Heart right ventricle (tissue), 16 donors: Measurements from ENCODE around the gene CELF4. TPM values are rescaled to one million over a fixed set of nuclear protein-coding genes. Genes with fewer than 3 reads are reported as not detected.

ENCODE experiments used
- ATAC-seq, 8 donors: fragments of 200-7000 bp; cut with Tn5 transposase; one replicate each; pipeline ENCODE4 v1.9.1; 2020; ENCODE audit warnings: mild to moderate bottlenecking in 8 of 8, moderate library complexity in 8 of 8, moderate number of reproducible peaks in 1 of 8
- DNase-seq, 2 donors: peaks; one replicate each; pipeline ENCODE4 v3.0.0-alpha.2; 2020
- H3K27ac ChIP-seq, 10 donors: fragments of 200-600 bp; sonication (generic) in 2 of 10; one replicate each; pipeline versions ENCODE4 v1.5.0 to v1.8.0; 2020 to 2022; ENCODE audit warnings: mild to moderate bottlenecking in 3 of 10
- H3K27me3 ChIP-seq, 7 donors: fragments of 200-600 bp; one replicate each; pipeline ENCODE4 v1.8.0; 2021 to 2022; ENCODE audit warnings: mild to moderate bottlenecking in 2 of 7
- H3K36me3 ChIP-seq, 9 donors: fragments of 200-600 bp; sonication (generic) in 1 of 9; one replicate each; pipeline versions ENCODE4 v1.5.0 to v1.8.0; 2020 to 2022; ENCODE audit warnings: mild to moderate bottlenecking in 2 of 9
- H3K4me1 ChIP-seq, 9 donors: fragments of 200-600 bp; sonication (generic) in 1 of 9; one replicate each; pipeline versions ENCODE4 v1.5.0 to v1.8.0; 2020 to 2022; ENCODE audit warnings: mild to moderate bottlenecking in 4 of 9
- H3K4me3 ChIP-seq, 10 donors: fragments of 200-600 bp; sonication (generic) in 2 of 10; one replicate each; pipeline versions ENCODE4 v1.5.0 to v1.8.0; 2020 to 2022; ENCODE audit warnings: mild to moderate bottlenecking in 7 of 10, moderate library complexity in 2 of 10
- H3K9me3 ChIP-seq, 11 donors: fragments of 200-600 bp in 10 of 11; sonication (generic) in 2 of 11; one replicate each; pipeline versions ENCODE4 v1.5.0 to v1.8.0; 2013 to 2022; ENCODE audit warnings: mild to moderate bottlenecking in 2 of 11, control low read depth in 1 of 11, moderate library complexity in 1 of 11
- WGBS, 2 donors: extraction: QIAGEN DNeasy Blood & Tissue Kit; methylation state at CpG; one replicate each; pipeline ENCODE4 v1.1.7; 2013; ENCODE audit warnings: inconsistent platforms in 1 of 2; 5-methylcytosine and 5-hydroxymethylcytosine counted together
- intact Hi-C, 10 donors: fragments of 100-400 bp; cut with DNase I; formaldehyde crosslinking; loops; one replicate each; pipeline versions ENCODE4 v1.11.1 to v1.14.2; 2022
- polyA plus RNA-seq, 2 donors: library from polyadenylated mRNA; stranded (reverse); fragments of 200-250 nt; gene quantifications; one replicate each; pipeline ENCODE4 v1.2.3, GENCODE V29; 2013
- total RNA-seq, 10 donors: library from RNA; stranded (reverse); fragmentation: NEBNext Ultra II Directional in 3 of 10; extraction: Animal tissue kit (Norgen Biotek cat#: 25700) in 3 of 10; gene quantifications; one replicate each; pipeline versions ENCODE4 v1.2.1 to v1.2.4, GENCODE V29; 2021 to 2023
- TF ChIP-seq, protein P1 (sequence below), 9 donors: fragments of 200-600 bp; sonication (generic) in 2 of 9; IDR thresholded peaks; one replicate each; pipeline versions ENCODE4 v1.5.0 to v1.8.0; 2021 to 2022; ENCODE audit warnings: antibody characterized with exemption in 9 of 9, mild to moderate bottlenecking in 5 of 9, moderate library complexity in 1 of 9
- donor health status: Arrhythmogenic right ventricular cardiomyopathy.
- donor health status: ischemic (EF 13 %, LVEDD 7.1; RV severe dilation, severe dysfunction).
- donor health status: healthy with polysubstance abuse.
- donor health status: DM: no; HTN: yes; CAD: no.
- donor health status: DM: no; HTN: no; CAD: no.
- donor health status: ischemic (EF 25% LVEDD 6.9; RV normal size, moderate dysfunction).
- donor health status: ischemic (EF 25% LVEDD 5.7; RV mildly dilated, moderate dysfunction).
- donor health status: healthy.
- donor health status: DM: yes; HTN: yes; CAD: no.
- donor health status: Ischemic cardiomyopathy.
- donor health status: ischemic (EF 35%, LVEDD 5.7; RV mildly dilated, moderate dysfunction).
- donor health status: nonischemic (EF 11% LVEDD 7.7; RV severe dilation, severe dysfunction).
- donor health status: DM: yes; HTN: yes; CAD: no.
- donor health status: PGD.
- donor health status: ischemic (EF 29% LVEDD 5.4; RV normal size, mild dysfunction).
- donor health status: nonischemic (EF 23%, LVEDD 6.1; RV moderate dilation, normal function).

CELF4 gene
- total and polyA plus RNA-seq, 12 donors, result 0.07 to 1.2 (median 0.31) TPM; not detected in 1

DNA sequence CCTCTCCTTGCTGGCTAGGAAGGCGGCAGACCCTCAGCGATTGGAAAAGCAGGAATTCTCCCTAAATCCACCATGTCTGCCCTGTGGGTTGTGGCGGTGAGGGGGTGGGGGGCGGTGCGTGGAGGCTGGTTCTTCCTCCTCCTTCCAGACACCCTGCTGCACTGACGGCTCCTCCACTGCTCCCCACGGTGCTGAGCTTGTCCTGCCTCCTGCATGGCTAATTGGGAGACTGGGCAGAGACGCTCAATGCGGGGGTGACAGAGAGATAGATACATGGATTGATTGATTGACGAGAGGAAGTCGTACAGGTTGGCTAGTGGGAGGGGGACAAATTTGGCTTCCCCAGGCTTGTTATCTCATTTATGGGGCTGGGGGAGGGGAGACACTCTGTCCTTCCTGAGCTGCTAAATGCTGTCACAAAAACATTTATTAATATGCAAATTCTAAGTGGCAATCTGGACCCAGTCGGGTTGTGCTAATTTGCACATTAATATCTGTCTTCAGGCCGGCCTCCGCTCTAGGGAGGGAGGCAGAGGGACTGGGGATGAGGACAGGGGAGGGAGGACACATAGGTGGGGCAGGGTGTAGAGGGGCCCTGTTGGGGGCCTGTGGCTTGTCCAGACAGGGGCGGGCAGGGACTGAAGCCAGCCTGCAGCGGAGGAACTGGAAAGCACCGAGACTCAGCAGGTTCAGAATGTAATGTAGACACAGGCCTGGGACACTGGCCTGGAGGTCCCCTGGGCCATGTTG is 181.6 kb downstream of the CELF4 start:
- Histone ChIP-seq H3K27ac (no peak overlapping the region), H3K27me3 (peaks cover 0 to 39% (median 10%) of the 10 kb centered on the region in 7 donors), H3K9me3 (peaks cover 0 to 5% (median 0%) of the 10 kb centered on the region in 11 donors), H3K36me3 (no peaks in the 10 kb centered on the region), H3K4me1 (no peaks in the 10 kb centered on the region), H3K4me3 (no peak overlapping the region)
- no peak for ATAC-seq
- intact Hi-C loops, result loop anchor here in 4 of 10 donors (5.0 to 10.0 kb wide), 4 partner anchors 91 to 318 kb away; no protein-coding TSS in a partner anchor
- 42% methylated on average over 17 of the region's 17 CpGs for WGBS, 2 donors
- TF ChIP-seq, protein P1, sequence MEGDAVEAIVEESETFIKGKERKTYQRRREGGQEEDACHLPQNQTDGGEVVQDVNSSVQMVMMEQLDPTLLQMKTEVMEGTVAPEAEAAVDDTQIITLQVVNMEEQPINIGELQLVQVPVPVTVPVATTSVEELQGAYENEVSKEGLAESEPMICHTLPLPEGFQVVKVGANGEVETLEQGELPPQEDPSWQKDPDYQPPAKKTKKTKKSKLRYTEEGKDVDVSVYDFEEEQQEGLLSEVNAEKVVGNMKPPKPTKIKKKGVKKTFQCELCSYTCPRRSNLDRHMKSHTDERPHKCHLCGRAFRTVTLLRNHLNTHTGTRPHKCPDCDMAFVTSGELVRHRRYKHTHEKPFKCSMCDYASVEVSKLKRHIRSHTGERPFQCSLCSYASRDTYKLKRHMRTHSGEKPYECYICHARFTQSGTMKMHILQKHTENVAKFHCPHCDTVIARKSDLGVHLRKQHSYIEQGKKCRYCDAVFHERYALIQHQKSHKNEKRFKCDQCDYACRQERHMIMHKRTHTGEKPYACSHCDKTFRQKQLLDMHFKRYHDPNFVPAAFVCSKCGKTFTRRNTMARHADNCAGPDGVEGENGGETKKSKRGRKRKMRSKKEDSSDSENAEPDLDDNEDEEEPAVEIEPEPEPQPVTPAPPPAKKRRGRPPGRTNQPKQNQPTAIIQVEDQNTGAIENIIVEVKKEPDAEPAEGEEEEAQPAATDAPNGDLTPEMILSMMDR (IDR thresholded peaks at IDR 0.05), result no peak
- no peak for DNase-seq

DNA sequence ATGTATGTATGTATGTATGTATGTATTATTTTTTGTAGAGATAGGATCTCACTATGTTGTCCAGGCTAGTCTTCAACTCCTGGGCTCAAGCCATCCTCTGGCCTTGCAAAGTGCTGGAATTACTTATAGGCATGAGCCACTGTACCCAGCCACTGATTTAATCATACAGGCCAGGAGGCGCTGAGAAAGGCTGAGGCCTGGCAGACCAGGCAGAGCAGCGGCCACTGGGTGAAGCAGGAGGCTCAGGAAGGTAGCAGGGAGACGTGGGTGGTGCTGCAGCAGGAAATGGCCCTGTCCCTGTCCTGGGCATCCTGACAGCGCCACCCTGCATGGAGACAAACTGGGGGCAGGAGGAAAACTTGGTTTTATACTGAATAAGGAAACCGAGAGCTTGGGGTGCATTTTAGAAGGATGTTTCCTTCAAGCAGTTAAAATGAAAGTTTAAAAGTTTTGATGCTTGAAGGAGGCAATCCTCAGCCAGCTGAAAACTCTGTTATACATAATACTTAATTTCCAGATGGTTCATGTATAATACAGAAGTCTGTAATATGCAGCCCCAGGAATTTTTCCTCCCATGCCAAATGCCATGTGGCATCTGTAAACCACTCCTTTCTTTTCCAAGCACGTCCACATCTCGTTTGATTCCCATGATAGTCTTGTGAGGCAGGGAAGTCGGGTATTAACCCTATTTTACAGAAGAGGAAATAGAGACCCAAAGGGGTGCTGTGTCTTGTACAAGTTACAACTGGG is 182.4 kb downstream of the CELF4 start:
- ATAC-seq (no peak), DNase-seq (no peak)
- Histone ChIP-seq H3K4me3 (no peak overlapping the region), H3K27ac (no peak overlapping the region), H3K36me3 (no peaks in the 10 kb centered on the region), H3K27me3 (peaks cover 0 to 39% (median 10%) of the 10 kb centered on the region in 7 donors), H3K4me1 (no peaks in the 10 kb centered on the region), H3K9me3 (no peaks in the 10 kb centered on the region)
- intact Hi-C loops, result loop anchor here in 4 of 10 donors (5.0 to 10.0 kb wide), 4 partner anchors 92 to 319 kb away; no protein-coding TSS in a partner anchor
- 57 to 59% methylated on average over 8 of the region's 8 CpGs for WGBS, 2 donors
- TF ChIP-seq, protein P1 (IDR thresholded peaks at IDR 0.05), result no peak

DNA sequence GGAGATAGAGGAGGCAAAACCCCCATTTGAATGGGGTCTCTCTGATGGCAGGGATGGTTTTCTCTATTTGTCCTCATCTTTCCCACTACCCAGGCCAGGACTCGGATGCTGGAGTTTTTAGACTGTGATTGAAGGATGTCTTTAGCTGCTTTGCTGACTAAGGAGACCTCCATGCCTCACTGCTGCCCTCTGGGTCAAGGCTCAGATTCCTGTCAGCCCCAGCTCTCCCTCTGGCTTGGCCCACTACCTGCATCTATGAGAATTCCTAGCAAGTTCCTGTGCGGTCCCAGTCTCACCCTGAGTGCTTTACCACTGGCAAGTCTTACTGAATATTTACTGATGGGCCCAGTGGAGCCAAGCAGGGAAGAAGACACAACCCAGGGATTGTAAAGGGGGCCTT is 184.0 kb downstream of the CELF4 start:
- Histone ChIP-seq H3K9me3 (no peaks in the 10 kb centered on the region), H3K4me1 (no peaks in the 10 kb centered on the region), H3K27ac (no peak overlapping the region), H3K36me3 (no peaks in the 10 kb centered on the region), H3K4me3 (no peak overlapping the region), H3K27me3 (peaks cover 0 to 53% (median 13%) of the 10 kb centered on the region in 7 donors)
- TF ChIP-seq, protein P1 (IDR thresholded peaks at IDR 0.05), result no peak
- no peak for DNase-seq
- ATAC-seq, result no peak
- WGBS, 2 donors, result 64 to 80% methylated on average over 2 of the region's 2 CpGs
- intact Hi-C loops, result loop anchor here in 4 of 10 donors (5.0 to 10.0 kb wide), 4 partner anchors 93 to 321 kb away; no protein-coding TSS in a partner anchor

DNA sequence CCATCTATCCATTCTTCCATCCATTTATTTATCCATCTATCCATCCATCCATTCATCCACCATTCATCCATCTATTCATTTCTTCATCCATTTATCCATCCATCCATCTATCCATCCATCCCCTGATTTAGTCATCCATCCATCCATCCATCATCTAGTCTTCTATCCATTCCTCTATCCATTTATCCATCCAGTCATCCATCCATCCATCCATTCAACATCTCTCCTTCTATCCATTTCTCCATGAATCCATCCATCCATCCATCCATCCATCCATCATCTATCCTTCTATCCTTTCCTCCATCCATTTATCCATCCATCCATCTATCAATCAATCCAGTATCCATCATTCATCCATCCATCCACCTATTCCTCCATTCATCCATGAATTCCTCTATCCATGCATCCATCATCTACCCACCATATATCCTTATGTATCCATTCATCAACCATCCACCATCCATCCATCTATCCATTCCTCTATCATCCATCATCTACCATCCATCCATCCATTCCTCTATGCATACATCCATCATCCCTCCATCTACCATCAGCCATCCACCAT is 185.0 kb downstream of the CELF4 start:
- H3K36me3 ChIP-seq, result no peaks in the 10 kb centered on the region
- H3K27me3 ChIP-seq, result peaks cover 0 to 52% (median 13%) of the 10 kb centered on the region in 7 donors
- no peak overlapping the region for H3K27ac ChIP-seq
- H3K9me3 ChIP-seq, result no peaks in the 10 kb centered on the region
- ATAC-seq (no peak), DNase-seq (no peak)
- TF ChIP-seq, protein P1 (IDR thresholded peaks at IDR 0.05), result no peak
- intact Hi-C loops, result loop anchor here in 4 of 10 donors (5.0 to 10.0 kb wide), 4 partner anchors 94 to 322 kb away; no protein-coding TSS in a partner anchor
- H3K4me1 ChIP-seq, result no peaks in the 10 kb centered on the region
- H3K4me3 ChIP-seq, result no peak overlapping the region
